Effector memory CD8-positive, alpha-beta T cell (primary cell): ENCODE results near the gene TRIM72.
"Not testable (repeated sequence)": the region's sequence is repeated elsewhere in the genome, so short reads cannot be mapped to it uniquely, and the experiment has no call there.

Experiments used
- ATAC-seq: fragments of 150-1000 bp; cut with Tn5 transposase; replicated peaks from 2 replicates; pipeline ENCODE4 v1.10.0; 2021; ENCODE audit warnings: mild to moderate bottlenecking, moderate library complexity
- DNase-seq, 3 experiments: peaks; one replicate each; pipeline ENCODE4 v3.0.0; 2021
- H3K27ac Mint-ChIP-seq, 2 donors: one replicate each; pipeline ENCODE4 v1.8.0; 2022; ENCODE audit warnings: mild to moderate bottlenecking in 2 of 2, mixed read lengths in 2 of 2, moderate library complexity in 2 of 2
- H3K27me3 Mint-ChIP-seq, 2 donors: one replicate each; pipeline ENCODE4 v1.8.0; 2022; ENCODE audit warnings: mixed read lengths in 2 of 2
- H3K36me3 Mint-ChIP-seq: one replicate; pipeline ENCODE4 v1.8.0; 2022; ENCODE audit warnings: mild to moderate bottlenecking, moderate library complexity, mixed read lengths; ENCODE audit not compliant: insufficient read depth
- H3K4me1 Mint-ChIP-seq, 2 donors: one replicate each; pipeline ENCODE4 v1.8.0; 2022; ENCODE audit warnings: low read depth in 2 of 2, mixed read lengths in 2 of 2
- H3K4me3 Mint-ChIP-seq, 2 donors: one replicate each; pipeline ENCODE4 v1.8.0; 2022; ENCODE audit warnings: mild to moderate bottlenecking in 2 of 2, mixed read lengths in 2 of 2, moderate library complexity in 2 of 2
- H3K9me3 Mint-ChIP-seq, 2 donors: one replicate each; pipeline ENCODE4 v1.8.0; 2022; ENCODE audit warnings: mixed read lengths in 2 of 2

TRIM72 gene

DNA sequence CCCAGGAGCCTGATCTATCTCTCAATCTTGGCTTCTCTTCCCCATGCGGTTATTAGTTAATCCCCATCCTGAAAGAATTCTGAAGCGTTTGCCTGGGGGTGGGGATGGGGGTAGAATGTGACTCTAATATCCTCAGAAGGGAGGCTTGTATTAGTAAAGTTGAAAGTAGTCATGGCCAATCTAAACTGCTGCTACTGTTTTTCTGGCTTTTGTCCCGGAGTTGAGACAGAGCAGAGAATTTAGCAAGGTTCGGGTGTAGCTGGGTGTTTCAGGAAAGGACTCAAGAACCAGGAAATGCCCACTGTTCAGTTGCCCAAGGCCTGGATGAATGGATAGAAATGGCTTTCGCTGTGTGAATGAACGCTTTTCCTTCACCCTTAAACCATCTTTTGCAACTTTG, 28.3 kb downstream of the TRIM72 start:
- no peaks in the 10 kb centered on the region for H3K4me1 Mint-ChIP-seq
- H3K27me3 Mint-ChIP-seq: no peaks in the 10 kb centered on the region
- H3K27ac Mint-ChIP-seq: no peak overlapping the region
- no peaks in the 10 kb centered on the region for H3K36me3 Mint-ChIP-seq
- no peak overlapping the region for H3K4me3 Mint-ChIP-seq
- ATAC-seq (no peak), DNase-seq (no peak)
- H3K9me3 Mint-ChIP-seq: no peaks in the 10 kb centered on the region

DNA sequence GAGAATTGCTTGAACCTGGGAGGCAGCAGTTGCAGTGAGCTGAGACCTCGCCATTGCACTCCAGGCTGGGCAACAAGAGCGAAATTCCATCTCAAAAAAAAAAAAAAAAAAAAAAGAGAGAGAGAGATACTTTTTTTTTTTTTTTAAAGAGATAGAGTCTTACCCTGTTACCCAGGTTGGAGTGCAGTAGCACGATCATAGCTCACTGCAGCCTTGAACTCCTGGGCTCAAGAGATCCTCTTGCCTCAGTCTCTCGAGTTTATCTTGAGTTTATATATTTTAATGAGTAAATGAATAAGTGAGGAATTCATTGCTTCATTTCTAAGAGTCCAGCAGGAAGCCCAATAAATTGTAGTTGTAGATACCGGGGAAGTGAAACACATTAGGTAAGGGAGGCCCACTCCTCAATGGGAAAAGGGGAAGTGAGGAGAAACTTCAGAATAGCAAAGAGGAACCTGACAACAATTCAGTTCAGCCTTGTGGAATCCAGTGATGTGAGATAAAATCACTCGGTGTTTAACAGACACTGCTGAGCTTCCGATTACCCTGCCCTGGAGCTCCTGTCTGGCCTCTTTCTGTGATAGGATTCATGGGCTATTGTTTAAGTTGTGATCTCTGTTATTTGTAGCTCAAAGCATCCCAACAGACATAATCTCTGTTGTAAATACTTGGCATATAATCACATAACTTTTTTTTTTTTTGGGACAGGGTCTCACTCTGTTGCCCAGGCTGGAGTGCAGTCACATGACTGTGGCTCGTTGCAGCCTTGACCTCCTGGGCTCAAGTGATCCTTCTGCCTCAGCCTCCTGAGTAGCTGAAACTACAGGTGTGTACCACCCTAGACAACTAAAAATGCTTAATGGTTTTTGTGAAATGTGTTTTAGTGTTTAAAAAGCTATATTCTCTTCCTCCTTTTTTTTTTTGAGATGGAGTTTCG, 30.1 kb downstream of the TRIM72 start:
- peak; percentile 29 for ATAC-seq
- Mint-ChIP-seq H3K9me3 (no peaks in the 10 kb centered on the region), H3K27ac (no peak overlapping the region), H3K36me3 (no peaks in the 10 kb centered on the region), H3K27me3 (no peaks in the 10 kb centered on the region), H3K4me3 (no peak overlapping the region), H3K4me1 (no peaks in the 10 kb centered on the region)
- no peak for DNase-seq

DNA sequence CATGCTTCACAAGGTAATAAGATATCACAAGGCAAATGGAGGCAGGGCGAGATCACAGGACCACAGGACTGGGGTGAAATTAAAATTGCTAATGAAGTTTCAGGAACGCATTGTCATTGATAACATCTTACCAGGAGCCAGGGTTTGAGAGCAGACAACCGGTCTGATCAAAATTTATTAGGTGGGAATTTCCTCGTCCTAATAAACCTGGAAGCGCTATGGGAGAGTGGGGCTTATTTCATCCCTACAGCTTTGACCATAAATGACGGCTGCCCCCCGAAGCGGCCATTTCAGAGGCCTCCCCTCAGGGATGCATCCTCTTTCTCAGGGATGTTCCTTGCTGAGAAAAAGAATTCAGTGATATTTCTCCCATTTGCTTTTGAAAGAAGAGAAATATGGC, 31.7 kb downstream of the TRIM72 start:
- not testable (repeated sequence) for H3K9me3 Mint-ChIP-seq, H3K4me3 Mint-ChIP-seq, H3K4me1 Mint-ChIP-seq, H3K36me3 Mint-ChIP-seq, H3K27me3 Mint-ChIP-seq, DNase-seq, ATAC-seq, H3K27ac Mint-ChIP-seq

GRCh38 chr16:31246296-31246695, 32.4 kb downstream of the TRIM72 start:
- ATAC-seq (no peak), DNase-seq (no peak)
- Mint-ChIP-seq H3K27me3 (no peaks in the 10 kb centered on the region), H3K9me3 (no peaks in the 10 kb centered on the region), H3K36me3 (no peaks in the 10 kb centered on the region), H3K27ac (no peak overlapping the region), H3K4me1 (peaks cover 0 to 2% of the 10 kb centered on the region in 2 donors), H3K4me3 (no peak overlapping the region)

GRCh38 chr16:31248344-31248743, 34.4 kb downstream of the TRIM72 start:
- no peaks in the 10 kb centered on the region for H3K27me3 Mint-ChIP-seq
- DNase-seq (no peak), ATAC-seq (no peak)
- no peak overlapping the region for H3K4me3 Mint-ChIP-seq
- H3K36me3 Mint-ChIP-seq: no peaks in the 10 kb centered on the region
- no peaks in the 10 kb centered on the region for H3K9me3 Mint-ChIP-seq
- H3K27ac Mint-ChIP-seq: no peak overlapping the region
- H3K4me1 Mint-ChIP-seq: peaks cover under 1 to 2% of the 10 kb centered on the region in 2 donors

DNA sequence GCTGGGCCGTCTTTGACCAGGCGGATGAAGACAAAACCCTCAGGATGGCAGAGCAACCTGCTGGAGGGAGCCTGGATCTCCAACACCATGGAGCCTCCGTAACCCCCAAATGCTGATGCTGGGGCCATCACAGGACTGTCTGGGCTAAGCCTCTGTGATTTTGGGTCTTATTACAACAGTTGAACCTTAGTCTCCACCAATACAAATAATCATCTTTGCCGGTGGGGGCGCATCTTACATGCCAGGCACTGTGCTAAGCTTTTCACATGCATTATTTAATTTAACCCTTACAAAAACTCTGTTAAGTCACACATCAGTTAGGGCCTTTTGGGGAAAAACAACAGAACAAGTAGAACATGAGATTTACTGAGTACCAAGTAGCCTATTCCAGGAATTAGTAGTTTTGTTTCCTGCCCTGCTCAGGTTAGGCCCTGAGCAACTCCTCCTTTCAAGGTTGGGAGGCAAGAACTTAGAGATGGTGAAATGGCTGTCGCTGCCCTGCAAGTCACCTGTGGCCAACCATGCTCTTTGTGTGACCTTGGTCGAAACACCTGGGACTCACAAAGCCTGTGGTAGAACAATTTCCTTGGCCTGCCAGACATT, 37.0 kb downstream of the TRIM72 start:
- ATAC-seq: no peak

DNA sequence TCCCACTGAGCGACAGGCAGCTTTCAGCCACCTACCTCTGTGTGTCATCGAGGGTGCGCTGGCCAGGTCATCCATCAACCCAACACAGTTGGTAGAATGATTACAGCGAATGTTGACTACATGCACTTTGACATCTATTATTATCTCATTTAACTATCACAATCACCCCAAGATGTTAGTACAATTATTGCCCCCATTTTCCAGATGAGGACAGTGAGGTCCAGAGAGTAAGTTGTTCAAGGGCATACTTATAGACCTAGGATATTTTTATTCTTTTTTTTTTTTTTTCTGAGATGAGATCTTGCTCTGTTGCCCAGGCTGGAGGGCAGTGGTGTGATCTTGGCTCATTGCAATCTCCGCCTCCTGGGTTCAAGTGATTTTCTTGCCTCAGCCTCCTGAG, 37.5 kb downstream of the TRIM72 start:
- H3K4me3 Mint-ChIP-seq: no peak overlapping the region
- H3K27me3 Mint-ChIP-seq: no peaks in the 10 kb centered on the region
- H3K4me1 Mint-ChIP-seq: peaks cover 8 to 10% of the 10 kb centered on the region in 2 donors
- H3K27ac Mint-ChIP-seq: no peak overlapping the region
- DNase-seq: no peak
- ATAC-seq: no peak
- no peaks in the 10 kb centered on the region for H3K9me3 Mint-ChIP-seq
- no peaks in the 10 kb centered on the region for H3K36me3 Mint-ChIP-seq

More for the DNA sequence above, 37.0 kb downstream of the TRIM72 start:
- Mint-ChIP-seq H3K36me3 (no peaks in the 10 kb centered on the region), H3K9me3 (no peaks in the 10 kb centered on the region), H3K4me1 (peaks cover 8 to 10% of the 10 kb centered on the region in 2 donors), H3K4me3 (no peak overlapping the region), H3K27me3 (no peaks in the 10 kb centered on the region), H3K27ac (no peak overlapping the region)
- no peak for DNase-seq

- Mint-ChIP-seq H3K27me3 (no peaks in the 10 kb centered on the region), H3K27ac (peak overlapping the region; percentile 3 to 49), H3K36me3 (peaks cover 4% of the 10 kb centered on the region), H3K9me3 (no peaks in the 10 kb centered on the region), H3K4me3 (peak overlapping the region; percentile 24 to 28), H3K4me1 (peaks cover 8 to 10% of the 10 kb centered on the region in 2 donors)
- no peak for DNase-seq
- peak; percentile 44 for ATAC-seq
Measured at GRCh38 chr16:31253642-31254045, 39.7 kb downstream of the TRIM72 start.

DNA sequence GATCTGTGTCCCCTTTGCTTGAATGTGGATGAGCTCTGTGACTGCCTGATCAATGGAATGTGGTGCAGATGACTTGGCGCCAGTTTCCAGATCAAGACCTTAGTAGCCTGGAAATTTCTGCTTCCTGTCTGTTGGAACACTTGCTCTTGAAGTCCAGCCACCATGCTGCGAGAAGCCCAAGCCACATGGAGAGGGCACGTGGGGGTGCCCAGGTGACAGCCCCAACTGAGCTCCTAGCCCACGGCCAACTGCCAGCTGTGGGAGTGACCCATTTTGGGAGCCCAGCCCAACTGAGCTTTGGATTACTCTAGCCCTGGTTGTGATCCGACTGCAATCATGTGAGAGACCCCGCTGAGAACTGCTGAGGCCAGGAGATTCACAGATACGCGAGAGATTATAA, 42.5 kb downstream of the TRIM72 start:
- Mint-ChIP-seq H3K4me1 (peaks cover 24% of the 10 kb centered on the region in 2 donors), H3K27ac (no peak overlapping the region)

DNA sequence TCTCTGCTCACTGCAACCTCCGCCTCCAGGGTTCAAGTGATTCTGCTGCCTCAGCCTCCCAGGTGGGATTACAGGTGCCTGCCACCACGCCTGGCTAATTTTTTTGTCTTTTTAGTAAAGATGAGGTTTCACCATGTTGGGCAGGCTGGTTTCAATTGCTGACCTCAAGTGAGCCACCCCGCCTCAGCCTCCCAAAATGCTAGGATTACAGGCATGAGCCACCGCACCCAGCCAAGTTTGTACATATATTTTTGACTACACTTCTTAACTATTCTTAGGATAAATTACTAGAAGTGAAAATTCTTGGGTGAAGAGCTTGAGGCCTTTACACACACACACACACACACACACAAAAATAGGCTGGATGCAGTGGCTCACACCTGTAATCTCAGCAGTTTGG, 44.4 kb downstream of the TRIM72 start:
- ATAC-seq: no peak
- Mint-ChIP-seq H3K4me3 (no peak overlapping the region), H3K36me3 (peaks cover 9% of the 10 kb centered on the region), H3K9me3 (no peaks in the 10 kb centered on the region), H3K27me3 (no peaks in the 10 kb centered on the region), H3K27ac (peak overlapping the region in 1 of 2 donors; percentile 51), H3K4me1 (peaks cover 36 to 37% of the 10 kb centered on the region in 2 donors)
- DNase-seq: no peak

More for the DNA sequence above, 42.5 kb downstream of the TRIM72 start:
- Mint-ChIP-seq H3K27me3 (no peaks in the 10 kb centered on the region), H3K4me3 (no peak overlapping the region), H3K9me3 (no peaks in the 10 kb centered on the region), H3K36me3 (peaks cover 4% of the 10 kb centered on the region)
- no peak for ATAC-seq
- DNase-seq: no peak

GRCh38 chr16:31260136-31260931, 46.4 kb downstream of the TRIM72 start:
- no peak for ATAC-seq
- Mint-ChIP-seq H3K9me3 (no peaks in the 10 kb centered on the region), H3K27ac (peak overlapping the region; percentile 70 to 81)

DNA sequence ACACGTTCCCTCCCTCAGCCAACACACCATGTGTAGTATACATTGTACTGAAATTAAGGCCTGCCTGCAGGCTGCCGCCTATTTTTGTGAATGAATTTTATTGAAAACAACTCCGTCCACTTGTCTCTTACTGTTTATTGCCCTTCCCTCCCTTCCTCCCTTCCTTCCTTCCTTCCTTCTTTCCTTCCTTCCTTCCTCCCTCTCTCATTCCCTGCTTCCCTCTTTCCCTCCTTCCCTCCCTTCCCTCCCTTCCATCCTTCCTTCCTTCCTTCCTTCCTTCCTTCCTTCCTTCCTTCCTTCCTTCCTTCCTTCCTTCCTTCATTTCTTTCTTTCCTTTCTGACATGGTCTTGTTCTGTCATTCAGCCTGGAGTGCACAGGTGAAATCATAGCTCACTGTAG, 48.2 kb downstream of the TRIM72 start:
- H3K4me3 Mint-ChIP-seq: peak overlapping the region; percentile 76 to 78

More at GRCh38 chr16:31260136-31260931, 46.4 kb downstream of the TRIM72 start:
- H3K36me3 Mint-ChIP-seq: peaks cover 14% of the 10 kb centered on the region
- DNase-seq: no peak
- H3K4me1 Mint-ChIP-seq: peaks cover 35 to 36% of the 10 kb centered on the region in 2 donors
- no peaks in the 10 kb centered on the region for H3K27me3 Mint-ChIP-seq
- H3K4me3 Mint-ChIP-seq: peak overlapping the region; percentile 76 to 78

More for the DNA sequence above, 48.2 kb downstream of the TRIM72 start:
- Mint-ChIP-seq H3K27me3 (no peaks in the 10 kb centered on the region), H3K27ac (peak overlapping the region; percentile 15 to 83), H3K9me3 (no peaks in the 10 kb centered on the region), H3K36me3 (peaks cover 27% of the 10 kb centered on the region), H3K4me1 (peaks cover 43 to 45% of the 10 kb centered on the region in 2 donors)
- ATAC-seq: no peak
- no peak for DNase-seq
